ENCODE data around the gene BUB1B. TPM values are rescaled to one million over a fixed set of nuclear protein-coding genes. Genes with fewer than 3 reads are reported as not detected.
"Not testable (repeated sequence)": the region's sequence is repeated elsewhere in the genome, so short reads cannot be mapped to it uniquely, and the experiment has no call there.

The BUB1B gene
- total RNA-seq, 1 experiment from 2014 or later: 73.0 TPM

DNA sequence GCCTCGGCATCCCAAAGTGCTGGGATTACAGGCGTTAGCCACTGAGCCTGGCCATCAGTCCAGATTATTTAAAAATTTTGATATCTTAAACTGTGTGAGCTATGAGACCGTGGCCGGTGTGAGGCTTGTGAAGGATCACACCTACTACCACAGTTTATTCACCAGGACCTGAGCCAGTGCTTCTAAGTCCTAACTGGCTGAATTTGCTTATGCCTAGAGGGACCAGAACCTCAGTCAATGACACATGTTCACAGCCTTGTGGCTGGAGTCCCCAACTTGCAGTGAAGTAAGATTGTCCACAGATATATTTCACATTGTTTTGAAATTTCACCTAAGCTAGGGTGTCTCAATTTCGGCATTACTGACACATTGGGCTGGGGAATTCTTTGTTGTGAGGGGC lies 37.0 kb upstream of the BUB1B start:
- H3K4me3 ChIP-seq (ENCODE audit: low read length); intact Hi-C loops (cut with micrococcal nuclease); H3K9me2 ChIP-seq (replicated peaks; ENCODE audit: low read length); H3F3A ChIP-seq (ENCODE audit: low read length, unreplicated experiment); BruUV-seq (replicated peaks); H3K4me2 ChIP-seq (ENCODE audit: low read length); DNase-seq; H3K27ac ChIP-seq (ENCODE audit: low read length); POLR2A ChIA-PET (ENCODE audit: unreplicated experiment); CTCF ChIA-PET; H3K36me3 ChIP-seq (ENCODE audit: low read depth, low read length); H3K9me3 ChIP-seq (ENCODE audit: low read length); H3K79me2 ChIP-seq (ENCODE audit: low read length); H2AFZ ChIP-seq (ENCODE audit: low read length); H3K9ac ChIP-seq (ENCODE audit: low read length); H3K27me3 ChIP-seq (ENCODE audit: low read length); H4K20me1 ChIP-seq (ENCODE audit: low read length); ATAC-seq: not testable (repeated sequence)
- H3K4me1 ChIP-seq (ENCODE audit: insufficient read depth, low read length): peaks cover 14% of the 10 kb centered on the region

DNA sequence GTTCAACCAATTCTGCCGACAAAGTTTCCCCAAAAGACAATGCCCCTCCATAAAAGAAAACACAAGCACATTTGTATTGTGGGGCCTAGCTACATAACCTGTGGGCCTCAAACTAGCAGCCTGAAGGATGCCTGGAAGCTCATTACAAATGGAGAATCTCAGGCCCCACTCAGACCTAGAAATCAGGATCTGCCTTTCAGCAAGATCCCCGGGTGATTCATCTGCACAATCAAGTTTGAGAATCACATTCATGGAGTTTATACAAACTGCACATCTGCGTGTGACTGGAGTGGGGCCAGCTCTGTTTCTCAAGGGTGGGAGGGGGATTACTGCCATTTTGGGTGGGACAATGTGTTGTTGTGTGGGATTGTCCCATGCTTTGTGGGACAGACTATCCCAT lies 36.5 kb upstream of the BUB1B start:
- H3K9me2 ChIP-seq (replicated peaks; ENCODE audit: low read length); H4K20me1 ChIP-seq (ENCODE audit: low read length); H3K79me2 ChIP-seq (ENCODE audit: low read length); DNase-seq; H2AFZ ChIP-seq (ENCODE audit: low read length); ATAC-seq; CTCF ChIA-PET; H3K36me3 ChIP-seq (ENCODE audit: low read depth, low read length); H3K27me3 ChIP-seq (ENCODE audit: low read length); H3K27ac ChIP-seq (ENCODE audit: low read length); POLR2A ChIA-PET (ENCODE audit: unreplicated experiment); intact Hi-C loops (cut with micrococcal nuclease); H3F3A ChIP-seq (ENCODE audit: low read length, unreplicated experiment); BruUV-seq (replicated peaks); H3K4me2 ChIP-seq (ENCODE audit: low read length); H3K9me3 ChIP-seq (ENCODE audit: low read length); H3K4me3 ChIP-seq (ENCODE audit: low read length); H3K9ac ChIP-seq (ENCODE audit: low read length): not testable (repeated sequence)
- H3K4me1 ChIP-seq (ENCODE audit: insufficient read depth, low read length): peaks cover 14% of the 10 kb centered on the region

DNA sequence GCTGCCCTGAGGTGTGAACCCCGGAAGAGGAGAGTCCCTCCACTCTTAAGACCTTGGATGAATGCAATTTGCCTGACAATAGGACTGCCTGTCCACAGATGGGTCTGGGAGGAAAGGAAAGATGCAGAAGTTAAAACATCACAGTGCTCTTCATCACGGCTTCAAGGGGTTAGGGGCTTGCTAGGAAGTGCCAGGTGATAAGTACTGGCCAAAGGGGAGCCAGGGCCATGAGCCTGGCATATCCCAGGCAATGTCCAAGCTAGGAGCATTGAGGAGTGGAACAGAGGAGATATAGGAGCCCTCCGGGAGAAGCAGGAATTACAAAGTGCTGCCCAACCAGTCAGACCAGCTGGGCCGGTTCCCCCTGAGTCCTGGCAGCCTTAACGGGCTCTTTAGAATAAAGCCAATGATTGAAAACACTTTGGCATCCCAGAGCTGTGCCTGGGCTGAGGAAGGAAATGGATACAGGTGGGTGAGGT lies 36.0 kb upstream of the BUB1B start:
- intact Hi-C loops (cut with micrococcal nuclease); H3K4me3 ChIP-seq (ENCODE audit: low read length); H2AFZ ChIP-seq (ENCODE audit: low read length); BruUV-seq (replicated peaks); H3K27ac ChIP-seq (ENCODE audit: low read length); H3K36me3 ChIP-seq (ENCODE audit: low read depth, low read length); CTCF ChIA-PET; H3K9ac ChIP-seq (ENCODE audit: low read length); POLR2A ChIA-PET (ENCODE audit: unreplicated experiment); H4K20me1 ChIP-seq (ENCODE audit: low read length); H3K79me2 ChIP-seq (ENCODE audit: low read length); H3K9me2 ChIP-seq (replicated peaks; ENCODE audit: low read length); H3K27me3 ChIP-seq (ENCODE audit: low read length); H3F3A ChIP-seq (ENCODE audit: low read length, unreplicated experiment); H3K9me3 ChIP-seq (ENCODE audit: low read length): not testable (repeated sequence)
- Histone ChIP-seq H3K4me2 (ENCODE audit: low read length) (peak overlapping the region; percentile 37), H3K4me1 (ENCODE audit: insufficient read depth, low read length) (peaks cover 14% of the 10 kb centered on the region)
- ATAC-seq (peak; percentile 77), DNase-seq (peak; percentile 59)

DNA sequence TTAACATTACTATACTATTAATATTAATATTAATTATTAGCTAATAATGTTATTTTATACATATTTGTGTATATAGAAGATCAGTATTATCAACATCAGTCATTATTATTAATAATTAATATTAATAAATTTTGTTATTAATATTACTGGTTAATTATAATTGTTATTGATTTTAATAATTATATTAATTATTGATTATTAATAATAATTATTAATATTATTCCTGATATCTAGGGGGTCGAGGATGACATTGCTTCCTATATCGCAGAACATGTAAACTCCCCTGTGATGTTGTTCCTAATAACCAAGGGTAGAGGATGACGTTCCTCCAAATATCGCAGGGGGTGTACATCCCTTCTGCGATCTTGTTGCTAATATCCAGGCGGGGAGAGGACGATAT lies 34.9 kb upstream of the BUB1B start:
- ChIA-PET CTCF (no interaction called here), POLR2A (ENCODE audit: unreplicated experiment) (interaction anchor here (0.6 kb wide), 1 partner anchor 38 kb away, joined by 4 read pairs; no protein-coding TSS in a partner anchor)
- no peaks in the 10 kb centered on the region for H3K9me3 ChIP-seq (ENCODE audit: low read length)
- no peaks in the 10 kb centered on the region for H3K27me3 ChIP-seq (ENCODE audit: low read length)
- H3K4me3 ChIP-seq (ENCODE audit: low read length): no peak overlapping the region
- ATAC-seq: no peak
- no peaks in the 10 kb centered on the region for H3K36me3 ChIP-seq (ENCODE audit: low read depth, low read length)
- no peak overlapping the region for H3K27ac ChIP-seq (ENCODE audit: low read length)
- H3K4me2 ChIP-seq (ENCODE audit: low read length): no peak overlapping the region
- no TSS peak for BruUV-seq (replicated peaks)
- no peak overlapping the region for H2AFZ ChIP-seq (ENCODE audit: low read length)
- no peaks in the 10 kb centered on the region for H3F3A ChIP-seq (ENCODE audit: low read length, unreplicated experiment)
- no peaks in the 10 kb centered on the region for H4K20me1 ChIP-seq (ENCODE audit: low read length)
- H3K9ac ChIP-seq (ENCODE audit: low read length): no peak overlapping the region
- H3K4me1 ChIP-seq (ENCODE audit: insufficient read depth, low read length): peaks cover 14% of the 10 kb centered on the region
- TF ChIP-seq EZH2phosphoT487 (IDR thresholded peaks at IDR 0.05; ENCODE audit: borderline replicate concordance, low read length): no peak
- TF ChIP-seq, protein P1, sequence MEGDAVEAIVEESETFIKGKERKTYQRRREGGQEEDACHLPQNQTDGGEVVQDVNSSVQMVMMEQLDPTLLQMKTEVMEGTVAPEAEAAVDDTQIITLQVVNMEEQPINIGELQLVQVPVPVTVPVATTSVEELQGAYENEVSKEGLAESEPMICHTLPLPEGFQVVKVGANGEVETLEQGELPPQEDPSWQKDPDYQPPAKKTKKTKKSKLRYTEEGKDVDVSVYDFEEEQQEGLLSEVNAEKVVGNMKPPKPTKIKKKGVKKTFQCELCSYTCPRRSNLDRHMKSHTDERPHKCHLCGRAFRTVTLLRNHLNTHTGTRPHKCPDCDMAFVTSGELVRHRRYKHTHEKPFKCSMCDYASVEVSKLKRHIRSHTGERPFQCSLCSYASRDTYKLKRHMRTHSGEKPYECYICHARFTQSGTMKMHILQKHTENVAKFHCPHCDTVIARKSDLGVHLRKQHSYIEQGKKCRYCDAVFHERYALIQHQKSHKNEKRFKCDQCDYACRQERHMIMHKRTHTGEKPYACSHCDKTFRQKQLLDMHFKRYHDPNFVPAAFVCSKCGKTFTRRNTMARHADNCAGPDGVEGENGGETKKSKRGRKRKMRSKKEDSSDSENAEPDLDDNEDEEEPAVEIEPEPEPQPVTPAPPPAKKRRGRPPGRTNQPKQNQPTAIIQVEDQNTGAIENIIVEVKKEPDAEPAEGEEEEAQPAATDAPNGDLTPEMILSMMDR (conservative IDR thresholded peaks at IDR 0.05; ENCODE audit: low read depth, low read length): no peak
- no peak for TF ChIP-seq EZH2 (IDR thresholded peaks at IDR 0.05; ENCODE audit: low read length, unreplicated experiment)
- DNase-seq: no peak
- H3K9me2 ChIP-seq (replicated peaks; ENCODE audit: low read length): no peaks in the 10 kb centered on the region
- intact Hi-C loops (cut with micrococcal nuclease): no loop called here
- no peaks in the 10 kb centered on the region for H3K79me2 ChIP-seq (ENCODE audit: low read length)

Data from PC-3 (cell line).